Medulla oblongata (tissue), 1 donor: ENCODE data around the gene ACVRL1.
A peak's percentile ranks its signal among the peaks of the same experiment; 100 is the strongest.

Experiments used
- DNase-seq: peaks from one replicate; pipeline ENCODE4 v3.0.0-alpha.2; 2015; ENCODE audit errors: extremely low spot score

ACVRL1 gene

DNA sequence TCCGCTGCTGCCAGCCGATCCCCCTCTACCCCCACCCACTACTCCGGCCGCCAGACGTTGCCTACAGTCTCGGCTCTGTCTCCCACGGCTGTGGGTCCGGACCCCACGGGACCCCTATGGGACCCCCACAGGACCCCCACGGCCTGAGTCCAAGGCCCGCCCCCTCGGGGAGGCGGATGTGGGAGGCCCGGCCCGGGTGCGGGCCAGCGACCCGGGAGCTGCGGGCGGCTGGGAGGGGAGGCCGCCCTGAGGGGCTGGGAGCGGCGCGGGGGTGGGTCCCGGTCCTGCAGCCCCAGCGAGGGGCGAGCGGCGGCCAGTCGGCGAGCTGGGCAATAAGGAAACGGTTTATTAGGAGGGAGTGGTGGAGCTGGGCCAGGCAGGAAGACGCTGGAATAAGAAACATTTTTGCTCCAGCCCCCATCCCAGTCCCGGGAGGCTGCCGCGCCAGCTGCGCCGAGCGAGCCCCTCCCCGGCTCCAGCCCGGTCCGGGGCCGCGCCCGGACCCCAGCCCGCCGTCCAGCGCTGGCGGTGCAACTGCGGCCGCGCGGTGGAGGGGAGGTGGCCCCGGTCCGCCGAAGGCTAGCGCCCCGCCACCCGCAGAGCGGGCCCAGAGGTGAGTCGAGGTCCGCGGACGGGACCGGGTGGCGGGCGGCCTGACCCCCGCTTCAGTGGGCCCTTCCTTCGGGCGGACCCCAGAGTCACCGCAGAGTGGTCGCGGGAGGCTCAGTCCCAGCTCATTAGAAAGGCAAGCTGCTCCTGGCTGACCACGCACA lies at the start of gene ACVRL1:
ACVRL1 (plus strand) TSS at position 422 of the 773 bp plus-strand sequence. CDS start 4,971 bp downstream, outside the sequence.
- no peak for DNase-seq

DNA sequence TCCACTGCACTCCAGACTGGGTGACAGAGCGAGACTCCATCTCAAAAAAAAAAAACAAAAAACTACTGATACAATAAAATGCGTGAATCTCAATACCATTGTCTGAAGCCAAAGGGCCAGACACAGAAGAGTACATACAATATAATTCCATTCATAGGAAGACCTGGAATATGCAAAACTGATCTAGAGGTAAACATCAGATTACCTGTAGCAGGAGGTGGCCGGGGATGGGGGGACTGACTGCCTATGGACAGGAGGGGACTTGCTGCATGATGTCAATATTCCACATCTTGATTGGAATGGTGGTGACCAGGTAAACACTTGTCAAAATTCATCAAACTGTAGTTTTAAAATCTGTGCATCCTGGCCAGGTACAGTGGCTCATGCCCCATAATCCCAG lies 46.3 kb upstream of the ACVRL1 start:
- no peak for DNase-seq

- DNase-seq: no peak
Measured at GRCh38 chr12:51862947-51863346, 44.4 kb upstream of the ACVRL1 start.

- no peak for DNase-seq
Measured at GRCh38 chr12:51863363-51863932, 43.9 kb upstream of the ACVRL1 start.

- DNase-seq: no peak
Measured at GRCh38 chr12:51863933-51864832, 43.1 kb upstream of the ACVRL1 start.

GRCh38 chr12:51864833-51865670 lies 42.3 kb upstream of the ACVRL1 start:
- no peak for DNase-seq

DNA sequence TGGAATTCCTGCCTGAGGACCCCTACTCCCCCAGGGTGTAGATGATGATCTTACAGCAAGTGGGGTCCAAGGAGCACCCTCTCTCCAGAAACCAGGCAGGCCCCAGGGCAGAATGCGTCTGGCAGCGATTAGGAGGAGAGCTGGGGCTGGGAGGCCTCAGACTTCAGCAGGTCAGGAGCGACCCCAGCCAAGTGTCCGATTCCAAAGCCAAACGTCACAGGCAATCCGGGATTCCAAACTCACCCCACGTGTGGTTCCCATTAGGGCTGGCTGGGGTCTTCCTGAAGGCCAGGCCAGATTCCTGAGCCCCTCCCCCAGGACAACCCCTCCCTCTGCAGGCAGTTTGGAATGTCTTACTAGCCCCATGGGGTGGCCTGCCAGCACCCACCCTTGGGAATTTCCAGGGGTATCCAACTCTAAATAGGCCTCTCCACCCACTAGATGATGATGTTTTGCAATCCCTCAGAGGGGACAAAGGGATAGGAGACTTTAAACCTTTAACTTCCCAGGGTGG lies 41.5 kb upstream of the ACVRL1 start:
- no peak for DNase-seq

DNA sequence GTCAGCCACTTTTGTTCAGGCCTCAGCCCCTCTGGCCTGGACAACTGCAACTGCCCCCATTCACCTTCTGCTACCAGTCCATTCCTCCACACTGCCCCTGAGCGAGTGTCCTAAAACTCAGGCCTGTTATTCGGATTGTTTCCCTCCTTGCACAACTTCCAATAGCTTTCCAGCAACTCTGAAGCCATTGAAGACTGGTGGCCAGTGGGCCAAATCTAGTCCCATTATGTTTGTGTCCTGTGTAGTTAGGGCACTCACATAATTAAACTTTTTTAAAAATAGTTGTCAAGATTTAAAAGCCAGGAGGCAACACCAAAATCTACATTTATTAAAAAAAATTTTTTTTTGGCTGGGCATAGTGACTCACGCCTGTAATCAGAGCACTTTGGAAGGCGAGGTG lies 41.0 kb upstream of the ACVRL1 start:
- no peak for DNase-seq

DNA sequence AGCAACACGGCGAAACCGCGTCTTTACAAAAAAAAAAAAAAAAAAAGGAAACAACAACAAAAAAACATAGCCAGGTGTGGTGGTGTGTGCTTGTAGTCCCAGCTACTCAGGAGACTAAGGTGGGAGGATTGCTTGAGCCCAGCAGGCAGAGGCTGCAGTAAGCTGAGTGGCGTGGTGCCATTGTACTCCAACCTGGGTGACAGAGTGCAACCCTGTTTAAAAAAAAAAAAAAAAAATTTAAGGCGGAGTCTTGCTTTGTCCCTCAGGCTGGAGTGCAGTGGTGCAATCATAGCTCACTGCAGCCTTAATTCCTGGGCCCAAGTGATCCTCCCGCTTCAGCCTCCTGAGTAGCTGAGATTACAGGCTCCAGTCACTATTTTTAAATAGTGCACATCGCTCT lies 40.5 kb upstream of the ACVRL1 start:
- DNase-seq: no peak

GRCh38 chr12:51867371-51867770 lies 39.9 kb upstream of the ACVRL1 start:
- DNase-seq: no peak

- no peak for DNase-seq
Measured at GRCh38 chr12:51867796-51868428, 39.4 kb upstream of the ACVRL1 start.

- no peak for DNase-seq
Measured at GRCh38 chr12:51868821-51869495, 38.3 kb upstream of the ACVRL1 start.

- no peak for DNase-seq
Measured at GRCh38 chr12:51869496-51869865, 37.8 kb upstream of the ACVRL1 start.

DNA sequence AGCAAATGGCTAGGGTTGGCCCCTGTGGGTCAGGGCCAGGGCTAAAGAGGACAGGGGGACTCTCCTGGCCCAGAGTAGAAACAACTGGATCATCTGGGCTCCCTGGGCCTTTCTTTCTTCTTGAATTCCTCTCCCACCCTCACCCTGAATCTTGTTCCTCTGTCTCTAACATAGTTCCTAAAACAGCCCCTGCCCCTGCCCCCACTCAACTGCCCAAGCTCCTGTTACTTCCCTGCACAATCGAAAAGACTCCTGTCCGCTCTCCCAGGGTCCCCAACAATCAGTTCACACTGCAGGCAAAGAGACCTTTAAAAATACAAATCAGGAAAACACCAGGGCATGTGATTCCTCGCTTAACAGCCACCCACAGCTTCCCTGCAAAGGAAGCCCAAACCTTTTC lies 37.4 kb upstream of the ACVRL1 start:
- peak; percentile 13 for DNase-seq

- DNase-seq: no peak
Measured at GRCh38 chr12:51870504-51870903, 36.8 kb upstream of the ACVRL1 start.

DNA sequence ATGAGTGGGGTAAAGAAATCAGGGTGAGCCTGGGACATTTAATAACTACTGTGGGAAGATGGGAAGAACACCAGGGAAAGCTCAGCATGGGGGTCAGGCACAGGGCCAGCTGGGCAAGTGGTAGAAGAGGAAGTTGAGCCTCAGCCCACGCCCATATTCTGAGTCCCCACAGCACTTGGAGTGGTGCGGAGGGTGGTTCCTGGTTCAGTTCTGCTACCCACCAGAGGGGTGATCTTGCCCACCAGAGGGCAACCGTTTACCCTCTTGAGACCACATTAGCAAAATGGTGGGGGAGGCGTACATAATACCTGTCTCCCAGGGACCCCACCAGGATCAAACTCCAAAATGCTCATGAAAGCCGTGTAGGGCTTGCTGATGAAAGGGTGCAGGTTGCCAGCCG lies 36.2 kb upstream of the ACVRL1 start:
- DNase-seq: peak; percentile 49

GRCh38 chr12:51871918-51872688 lies 35.2 kb upstream of the ACVRL1 start:
- no peak for DNase-seq

- DNase-seq: no peak
Measured at GRCh38 chr12:51872689-51872981, 34.7 kb upstream of the ACVRL1 start.

GRCh38 chr12:51873251-51873994 lies 33.9 kb upstream of the ACVRL1 start:
- DNase-seq: no peak
